WTC11 (cell line): ENCODE measurements around the gene PTCSC3.
"Not testable (repeated sequence)": the region's sequence is repeated elsewhere in the genome, so short reads cannot be mapped to it uniquely, and the experiment has no call there.

Experiments
- ATF2 ChIP-seq: sonication (generic); formaldehyde crosslinking; IDR thresholded peaks from 2 replicates; pipeline ENCODE4 v1.8.1; 2022; ENCODE audit warnings: low read depth, missing genetic modification reagents, borderline replicate concordance
- CTCF ChIP-seq: fragments of 200-600 bp; IDR thresholded peaks from 2 replicates; pipeline ENCODE4 v1.8.0; 2022; ENCODE audit warnings: antibody characterized with exemption
- ESRRA ChIP-seq: sonication (generic); formaldehyde crosslinking; IDR thresholded peaks from 2 replicates; pipeline ENCODE4 v1.8.1; 2022; ENCODE audit warnings: mild to moderate bottlenecking, missing genetic modification reagents, borderline replicate concordance
- GABPB1 ChIP-seq: sonication (generic); formaldehyde crosslinking; IDR thresholded peaks from 2 replicates; pipeline ENCODE4 v1.8.1; 2023; ENCODE audit warnings: mild to moderate bottlenecking, missing genetic modification reagents
- MAX ChIP-seq: sonication (generic); formaldehyde crosslinking; IDR thresholded peaks from 2 replicates; pipeline ENCODE4 v1.8.0; 2022; ENCODE audit warnings: mild to moderate bottlenecking, missing genetic modification reagents
- TCF7 ChIP-seq: sonication (generic); formaldehyde crosslinking; IDR thresholded peaks from 2 replicates; pipeline ENCODE4 v1.8.0; 2022; ENCODE audit warnings: mild to moderate bottlenecking, low read depth, missing genetic modification reagents, moderate library complexity

GRCh38 chr14:36104258-36104657 lies 72.3 kb downstream of the PTCSC3 start:
- TF ChIP-seq CTCF; ATF2 (CRISPR knock-in tag); MAX (CRISPR knock-in tag); GABPB1 (CRISPR knock-in tag); TCF7 (CRISPR knock-in tag); ESRRA: not testable (repeated sequence)
